Measurements from ENCODE around the gene NRXN3.

Gene NRXN3

GRCh38 chr14:79600406-79600805 lies 1430.2 kb downstream of the NRXN3 start:
- Histone ChIP-seq H3K4me3 (ENCODE audit: severe bottlenecking) (no peak overlapping the region), H3K36me3 (ENCODE audit: low read depth) (no peaks in the 10 kb centered on the region), H3K27me3 (ENCODE audit: insufficient read depth, poor library complexity, severe bottlenecking) (no peaks in the 10 kb centered on the region), H3K9me3 (ENCODE audit: severe bottlenecking) (no peaks in the 10 kb centered on the region), H3K4me1 (ENCODE audit: insufficient read depth, poor library complexity, severe bottlenecking) (no peaks in the 10 kb centered on the region), H3K27ac (ENCODE audit: poor library complexity, severe bottlenecking) (no peak overlapping the region)
- DNase-seq (ENCODE audit: low spot score) (no peak), ATAC-seq (ENCODE audit: low read depth) (no peak)
- TF ChIP-seq, protein P1, sequence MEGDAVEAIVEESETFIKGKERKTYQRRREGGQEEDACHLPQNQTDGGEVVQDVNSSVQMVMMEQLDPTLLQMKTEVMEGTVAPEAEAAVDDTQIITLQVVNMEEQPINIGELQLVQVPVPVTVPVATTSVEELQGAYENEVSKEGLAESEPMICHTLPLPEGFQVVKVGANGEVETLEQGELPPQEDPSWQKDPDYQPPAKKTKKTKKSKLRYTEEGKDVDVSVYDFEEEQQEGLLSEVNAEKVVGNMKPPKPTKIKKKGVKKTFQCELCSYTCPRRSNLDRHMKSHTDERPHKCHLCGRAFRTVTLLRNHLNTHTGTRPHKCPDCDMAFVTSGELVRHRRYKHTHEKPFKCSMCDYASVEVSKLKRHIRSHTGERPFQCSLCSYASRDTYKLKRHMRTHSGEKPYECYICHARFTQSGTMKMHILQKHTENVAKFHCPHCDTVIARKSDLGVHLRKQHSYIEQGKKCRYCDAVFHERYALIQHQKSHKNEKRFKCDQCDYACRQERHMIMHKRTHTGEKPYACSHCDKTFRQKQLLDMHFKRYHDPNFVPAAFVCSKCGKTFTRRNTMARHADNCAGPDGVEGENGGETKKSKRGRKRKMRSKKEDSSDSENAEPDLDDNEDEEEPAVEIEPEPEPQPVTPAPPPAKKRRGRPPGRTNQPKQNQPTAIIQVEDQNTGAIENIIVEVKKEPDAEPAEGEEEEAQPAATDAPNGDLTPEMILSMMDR (IDR thresholded peaks at IDR 0.05; ENCODE audit: poor library complexity, severe bottlenecking), result no peak

GRCh38 chr14:79601579-79601978 lies 1431.4 kb downstream of the NRXN3 start:
- no peaks in the 10 kb centered on the region for H3K27me3 ChIP-seq (ENCODE audit: insufficient read depth, poor library complexity, severe bottlenecking)
- no peak overlapping the region for H3K27ac ChIP-seq (ENCODE audit: poor library complexity, severe bottlenecking)
- no peaks in the 10 kb centered on the region for H3K9me3 ChIP-seq (ENCODE audit: severe bottlenecking)
- no peaks in the 10 kb centered on the region for H3K36me3 ChIP-seq (ENCODE audit: low read depth)
- ATAC-seq (ENCODE audit: low read depth) (no peak), DNase-seq (ENCODE audit: low spot score) (no peak)
- H3K4me1 ChIP-seq (ENCODE audit: insufficient read depth, poor library complexity, severe bottlenecking), result no peaks in the 10 kb centered on the region
- TF ChIP-seq, protein P1 (IDR thresholded peaks at IDR 0.05; ENCODE audit: poor library complexity, severe bottlenecking), result no peak
- H3K4me3 ChIP-seq (ENCODE audit: severe bottlenecking), result no peak overlapping the region

DNA sequence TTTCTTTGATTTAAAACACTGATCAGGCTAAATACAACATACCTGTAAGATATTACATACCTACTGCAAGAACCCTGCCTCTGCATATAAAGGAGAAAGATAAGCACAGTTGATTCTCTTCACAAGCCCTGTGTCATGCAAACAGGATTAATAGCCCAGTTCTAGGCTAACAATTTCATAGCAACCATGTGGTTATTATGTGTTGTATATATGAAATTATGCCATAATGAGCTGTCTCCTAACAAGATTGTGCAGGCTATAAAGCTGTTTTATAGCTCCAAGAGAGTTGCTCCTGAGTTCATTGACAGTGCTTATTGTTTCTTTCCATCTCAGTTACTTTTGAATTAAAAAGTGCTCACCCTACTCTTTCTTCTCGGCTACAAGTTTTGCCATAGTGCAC lies 1431.9 kb downstream of the NRXN3 start:
- Histone ChIP-seq H3K9me3 (ENCODE audit: severe bottlenecking) (no peaks in the 10 kb centered on the region), H3K4me1 (ENCODE audit: insufficient read depth, poor library complexity, severe bottlenecking) (no peaks in the 10 kb centered on the region), H3K27ac (ENCODE audit: poor library complexity, severe bottlenecking) (no peak overlapping the region), H3K36me3 (ENCODE audit: low read depth) (no peaks in the 10 kb centered on the region), H3K27me3 (ENCODE audit: insufficient read depth, poor library complexity, severe bottlenecking) (no peaks in the 10 kb centered on the region), H3K4me3 (ENCODE audit: severe bottlenecking) (no peak overlapping the region)
- no peak for DNase-seq (ENCODE audit: low spot score)
- TF ChIP-seq, protein P1 (IDR thresholded peaks at IDR 0.05; ENCODE audit: poor library complexity, severe bottlenecking), result no peak
- ATAC-seq (ENCODE audit: low read depth), result no peak

- no peaks in the 10 kb centered on the region for H3K36me3 ChIP-seq (ENCODE audit: low read depth)
- ATAC-seq (ENCODE audit: low read depth) (no peak), DNase-seq (ENCODE audit: low spot score) (no peak)
- H3K4me3 ChIP-seq (ENCODE audit: severe bottlenecking), result no peak overlapping the region
- no peaks in the 10 kb centered on the region for H3K9me3 ChIP-seq (ENCODE audit: severe bottlenecking)
- H3K27me3 ChIP-seq (ENCODE audit: insufficient read depth, poor library complexity, severe bottlenecking), result no peaks in the 10 kb centered on the region
- TF ChIP-seq, protein P1 (IDR thresholded peaks at IDR 0.05; ENCODE audit: poor library complexity, severe bottlenecking), result no peak
- H3K27ac ChIP-seq (ENCODE audit: poor library complexity, severe bottlenecking), result no peak overlapping the region
- no peaks in the 10 kb centered on the region for H3K4me1 ChIP-seq (ENCODE audit: insufficient read depth, poor library complexity, severe bottlenecking)
Measured at GRCh38 chr14:79602742-79603141, 1432.6 kb downstream of the NRXN3 start.

- no peak for ATAC-seq (ENCODE audit: low read depth)
- no peaks in the 10 kb centered on the region for H3K9me3 ChIP-seq (ENCODE audit: severe bottlenecking)
- TF ChIP-seq, protein P1 (IDR thresholded peaks at IDR 0.05; ENCODE audit: poor library complexity, severe bottlenecking), result no peak
- H3K4me3 ChIP-seq (ENCODE audit: severe bottlenecking), result no peak overlapping the region
- H3K27ac ChIP-seq (ENCODE audit: poor library complexity, severe bottlenecking), result no peak overlapping the region
- no peaks in the 10 kb centered on the region for H3K27me3 ChIP-seq (ENCODE audit: insufficient read depth, poor library complexity, severe bottlenecking)
- H3K4me1 ChIP-seq (ENCODE audit: insufficient read depth, poor library complexity, severe bottlenecking), result no peaks in the 10 kb centered on the region
- DNase-seq (ENCODE audit: low spot score), result no peak
- no peaks in the 10 kb centered on the region for H3K36me3 ChIP-seq (ENCODE audit: low read depth)
Measured at GRCh38 chr14:79605849-79606248, 1435.7 kb downstream of the NRXN3 start.

Data from RWPE2 (cell line).